Loucy (cell line): Measurements from ENCODE around the gene EFCC1.

Source experiments
- CTCF ChIP-seq: fragments of 200-600 bp; sonication (generic); conservative IDR thresholded peaks from 2 replicates; pipeline ENCODE4 v1.5.1; 2014; ENCODE audit warnings: mild to moderate bottlenecking, antibody characterized with exemption, low read length
- EZH2phosphoT487 ChIP-seq: fragments of 200-600 bp; IDR thresholded peaks from 2 replicates; pipeline ENCODE4 v1.6.1; 2018; ENCODE audit warnings: antibody characterized with exemption, mild to moderate bottlenecking, moderate library complexity, borderline replicate concordance

GRCh38 chr3:129004639-129005295, 3.7 kb downstream of the EFCC1 start:
- TF ChIP-seq CTCF (no peak), EZH2phosphoT487 (no peak)
